Medulla oblongata (tissue), 1 donor: ENCODE data around the gene ZCWPW1.

Experiments used
- DNase-seq: peaks from one replicate; pipeline ENCODE4 v3.0.0-alpha.2; 2015; ENCODE audit errors: extremely low spot score

ZCWPW1 gene

GRCh38 chr7:100432621-100433275, 4.2 kb upstream of the ZCWPW1 start:
- DNase-seq = no peak

- no peak for DNase-seq
These were observed 3.5 kb upstream of the ZCWPW1 start for GRCh38 chr7:100432053-100432452.

DNA sequence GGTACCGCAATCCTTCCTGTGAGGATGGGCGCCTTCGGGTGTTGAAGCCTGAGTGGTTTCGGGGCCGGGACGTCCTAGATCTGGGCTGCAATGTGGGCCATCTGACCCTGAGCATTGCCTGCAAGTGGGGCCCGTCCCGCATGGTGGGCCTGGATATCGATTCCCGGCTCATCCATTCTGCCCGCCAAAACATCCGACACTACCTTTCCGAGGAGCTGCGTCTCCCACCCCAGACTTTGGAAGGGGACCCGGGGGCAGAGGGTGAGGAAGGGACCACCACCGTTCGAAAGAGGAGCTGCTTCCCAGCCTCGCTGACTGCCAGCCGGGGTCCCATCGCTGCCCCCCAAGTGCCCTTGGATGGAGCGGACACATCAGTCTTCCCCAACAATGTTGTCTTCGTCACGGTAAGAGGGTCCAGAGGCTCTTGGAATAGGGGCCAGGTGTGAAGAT, 2.8 kb upstream of the ZCWPW1 start:
- no peak for DNase-seq

DNA sequence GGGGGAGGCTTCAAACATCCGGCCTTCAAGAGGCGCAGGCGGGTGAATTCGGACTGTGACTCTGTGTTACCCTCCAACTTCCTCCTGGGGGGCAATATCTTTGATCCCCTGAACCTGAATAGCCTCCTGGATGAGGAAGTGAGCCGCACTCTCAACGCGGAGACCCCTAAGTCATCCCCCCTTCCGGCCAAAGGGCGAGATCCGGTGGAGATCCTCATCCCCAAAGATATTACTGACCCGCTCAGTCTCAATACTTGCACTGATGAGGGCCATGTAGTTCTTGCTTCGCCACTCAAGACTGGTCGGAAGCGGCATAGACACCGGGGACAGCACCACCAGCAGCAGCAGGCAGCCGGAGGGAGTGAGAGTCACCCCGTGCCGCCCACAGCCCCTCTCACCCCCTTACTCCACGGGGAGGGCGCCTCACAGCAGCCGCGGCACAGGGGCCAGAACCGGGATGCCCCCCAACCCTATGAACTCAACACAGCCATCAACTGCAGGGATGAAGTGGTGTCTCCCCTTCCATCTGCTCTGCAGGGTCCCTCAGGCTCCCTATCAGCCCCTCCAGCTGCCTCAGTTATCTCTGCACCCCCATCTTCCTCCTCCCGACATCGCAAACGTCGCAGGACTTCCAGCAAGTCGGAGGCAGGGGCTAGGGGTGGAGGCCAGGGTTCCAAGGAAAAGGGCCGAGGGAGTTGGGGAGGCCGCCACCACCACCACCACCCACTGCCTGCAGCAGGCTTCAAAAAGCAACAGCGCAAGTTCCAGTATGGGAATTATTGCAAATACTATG, 2.2 kb upstream of the ZCWPW1 start:
- peak; percentile 35 for DNase-seq

- DNase-seq = peak; percentile 96
These were observed 1.4 kb upstream of the ZCWPW1 start, which contains the start of gene MEPCE for GRCh38 chr7:100429637-100430492. Gene MEPCE, plus strand, starts transcription at chr7:100429831. Its CDS starts 188 bp downstream, at chr7:100430019.

GRCh38 chr7:100428967-100429636, 599 bp upstream of the ZCWPW1 start:
- peak; percentile 99 for DNase-seq

- no peak for DNase-seq
These were observed 723 bp downstream of the ZCWPW1 start for GRCh38 chr7:100427762-100428198.

- no peak for DNase-seq
These were observed 2.0 kb downstream of the ZCWPW1 start for GRCh38 chr7:100426516-100426915.

- DNase-seq = no peak
These were observed 3.2 kb downstream of the ZCWPW1 start for GRCh38 chr7:100425347-100425746.

GRCh38 chr7:100423315-100423714, 5.2 kb downstream of the ZCWPW1 start:
- DNase-seq = no peak

DNA sequence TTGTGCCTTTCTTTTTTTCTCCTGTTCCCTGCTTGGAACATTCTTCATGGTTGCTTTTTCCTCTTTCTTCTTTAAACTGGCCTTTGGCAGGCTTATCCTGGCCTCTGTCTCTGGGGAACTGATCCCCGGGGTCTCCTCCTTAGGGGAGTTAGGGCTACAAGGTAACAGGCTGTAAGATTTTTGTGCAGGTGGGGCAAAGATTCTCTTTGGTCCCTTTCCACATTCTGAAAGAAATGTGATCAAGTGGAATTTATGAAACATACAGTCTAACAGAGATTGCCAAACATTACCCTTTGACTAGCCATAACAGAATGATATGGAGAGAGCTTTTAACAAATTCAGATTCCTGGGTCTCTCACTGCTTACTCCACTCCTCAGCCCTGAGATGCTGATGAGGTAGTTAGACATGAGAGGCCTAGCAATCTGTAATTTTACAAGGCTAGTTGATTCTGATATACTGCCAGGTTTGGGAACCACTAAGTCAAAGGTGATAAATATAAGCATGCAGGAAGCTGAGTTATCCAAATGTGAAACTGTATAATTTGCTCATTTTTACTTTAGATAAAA, 8.8 kb downstream of the ZCWPW1 start:
- DNase-seq = no peak

- DNase-seq = no peak
These were observed 9.4 kb downstream of the ZCWPW1 start for GRCh38 chr7:100418930-100419659.

DNA sequence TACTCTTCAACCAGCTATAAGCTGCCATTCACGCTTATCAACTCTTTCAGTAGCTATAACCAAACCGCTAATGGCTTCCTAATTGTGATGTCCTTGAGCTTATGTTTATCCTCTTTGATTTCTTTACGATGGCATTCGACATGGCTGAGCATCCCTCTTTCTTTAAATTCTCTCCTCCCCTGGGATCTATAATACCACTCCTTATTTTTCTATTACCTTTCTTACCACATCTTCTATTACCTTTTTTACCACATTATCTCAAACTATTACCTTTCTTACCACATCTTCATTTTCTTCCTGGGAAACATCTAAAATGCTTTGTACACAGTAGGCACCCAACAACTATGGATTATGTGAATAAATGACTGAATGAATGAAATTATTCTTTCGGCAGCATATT, 13.1 kb downstream of the ZCWPW1 start:
- no peak for DNase-seq

GRCh38 chr7:100413889-100414288, 14.6 kb downstream of the ZCWPW1 start:
- no peak for DNase-seq

GRCh38 chr7:100413346-100413745, 15.2 kb downstream of the ZCWPW1 start:
- DNase-seq = no peak

DNA sequence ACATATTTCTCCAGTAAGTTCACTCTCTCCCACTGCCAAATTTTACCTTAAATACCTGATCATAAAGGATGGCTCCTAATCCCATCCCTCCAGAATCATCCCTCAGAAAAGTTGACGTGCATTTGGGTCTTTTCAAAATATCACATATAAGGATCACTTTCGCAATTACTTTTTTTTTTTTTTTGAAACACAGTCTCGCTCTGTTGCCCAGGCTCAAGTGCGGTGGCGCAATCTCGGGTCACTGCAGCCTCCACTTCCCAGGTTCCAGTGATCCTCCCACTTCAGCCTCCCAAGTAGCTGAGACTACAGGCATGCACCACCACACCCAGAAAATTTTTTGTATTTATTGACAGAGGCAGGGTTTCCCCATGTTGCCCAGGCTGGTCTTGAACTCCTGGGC, 17.4 kb downstream of the ZCWPW1 start:
- no peak for DNase-seq

GRCh38 chr7:100407285-100408180, 21.0 kb downstream of the ZCWPW1 start:
- peak; percentile 62 for DNase-seq

DNA sequence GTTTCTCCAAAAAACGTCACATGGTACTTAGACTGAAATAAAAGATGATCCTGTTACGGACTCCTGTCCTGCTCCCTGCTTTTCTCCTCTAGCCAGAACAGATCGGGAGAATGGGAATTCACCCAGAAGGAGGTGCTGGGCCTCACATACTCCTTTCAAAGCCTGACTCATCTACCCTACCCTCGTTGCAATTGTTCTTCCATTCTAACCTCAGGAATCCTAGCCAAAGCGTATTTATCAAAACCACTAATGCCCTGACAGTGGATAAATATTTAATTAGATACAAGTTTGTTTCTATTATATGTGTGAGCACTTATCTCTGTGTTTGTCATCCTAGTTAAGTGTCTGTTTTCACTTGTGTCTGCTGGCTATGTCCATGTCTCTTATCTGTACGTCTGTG, 21.7 kb downstream of the ZCWPW1 start:
- DNase-seq = no peak

DNA sequence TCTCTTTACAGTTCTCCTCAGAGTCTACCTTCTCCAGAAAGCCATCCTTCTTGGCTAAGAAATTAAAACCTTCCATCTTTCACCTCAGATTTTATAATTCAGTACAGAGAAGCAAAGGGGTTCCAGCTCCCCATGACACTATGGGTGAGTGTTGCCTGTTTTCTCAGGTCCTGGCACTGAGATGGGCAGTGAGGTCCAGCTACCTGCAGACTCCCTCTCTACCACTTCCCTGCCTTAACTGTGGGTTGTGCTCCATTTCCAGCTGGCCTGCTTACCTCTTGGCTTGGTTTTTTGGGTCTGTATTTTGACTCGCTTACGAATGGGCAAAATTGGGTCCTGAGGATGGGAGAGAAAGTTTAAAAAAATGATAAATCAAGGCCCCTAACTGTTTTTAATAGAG, 26.3 kb downstream of the ZCWPW1 start:
- no peak for DNase-seq

GRCh38 chr7:100401811-100402210, 26.7 kb downstream of the ZCWPW1 start:
- DNase-seq = no peak
